Sigmoid colon (tissue), 4 donors: ENCODE data around the gene PRKAG2.

Source experiments
- CTCF ChIP-seq, 4 experiments: fragments of 450-650 bp in 3 of 4; fragments of 200-600 bp in 1 of 4; IDR thresholded peaks; one replicate each; pipeline ENCODE4 v1.5.1; 2016 to 2019; ENCODE audit warnings: antibody characterized with exemption in 4 of 4, mild to moderate bottlenecking in 3 of 4, moderate library complexity in 2 of 4
- EP300 ChIP-seq, 4 donors: sonication (generic); formaldehyde crosslinking; IDR thresholded peaks; one replicate each; pipeline ENCODE4 v1.6.1; 2017; ENCODE audit warnings: antibody characterized with exemption in 4 of 4
- POLR2A ChIP-seq, 2 donors: fragments of 450-650 bp; IDR thresholded peaks; one replicate each; pipeline ENCODE4 v1.6.1; 2016; ENCODE audit warnings: antibody characterized with exemption in 2 of 2, mild to moderate bottlenecking in 2 of 2, moderate library complexity in 2 of 2

DNA sequence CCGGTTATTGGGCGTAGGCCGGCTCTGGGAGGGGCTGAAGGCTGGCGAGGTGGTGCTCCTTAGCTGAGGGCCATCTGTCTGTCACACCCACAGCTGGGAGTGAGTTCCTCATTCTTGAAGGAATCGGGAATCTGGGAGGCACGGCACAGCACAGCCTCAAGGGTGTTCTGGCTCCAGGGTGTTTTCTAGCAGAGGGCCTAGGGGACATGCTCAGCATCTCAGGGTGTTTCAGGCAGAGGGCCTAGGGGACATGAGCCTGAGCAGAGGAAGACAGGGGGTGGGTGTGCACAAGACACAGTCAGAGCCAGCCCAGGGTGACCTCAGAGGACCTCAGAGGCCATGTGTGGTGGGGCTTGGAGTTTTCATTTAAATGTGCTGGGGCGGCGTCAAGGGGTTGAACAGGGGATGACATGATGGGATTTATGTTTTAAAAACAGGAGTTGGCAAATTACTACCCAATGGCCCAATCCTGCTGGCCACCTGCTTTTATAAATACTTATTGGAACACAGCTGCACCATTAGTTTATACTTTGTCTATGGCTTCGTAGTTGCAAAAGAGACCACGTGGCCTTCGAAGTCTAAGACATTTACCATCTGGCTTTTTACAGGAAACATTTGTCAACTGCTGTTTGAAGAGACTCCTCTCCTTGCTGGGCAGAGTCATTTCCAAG is 121.6 kb downstream of the PRKAG2 start:
- TF ChIP-seq CTCF (IDR thresholded peaks at IDR 0.05) (no peak), POLR2A (IDR thresholded peaks at IDR 0.05) (no peak), EP300 (IDR thresholded peaks at IDR 0.05) (peak in 3 of 4 donors; percentile 60 to 85 (median 65))
